ENCODE results near the gene EGFR.
A peak's percentile ranks its signal among the peaks of the same experiment; 100 is the strongest.

Gene EGFR

GRCh38 chr7:55063633-55064032, 44.8 kb downstream of the EGFR start:
- no peak for ATAC-seq

GRCh38 chr7:55065079-55065478, 46.3 kb downstream of the EGFR start:
- ATAC-seq: no peak

- ATAC-seq: peak in 1 of 2 donors; percentile 24
Observed at GRCh38 chr7:55065511-55066229, 46.9 kb downstream of the EGFR start.

- ATAC-seq: no peak
Observed at GRCh38 chr7:55066524-55066923, 47.7 kb downstream of the EGFR start.

GRCh38 chr7:55066938-55067337, 48.1 kb downstream of the EGFR start:
- no peak for ATAC-seq

GRCh38 chr7:55067748-55068147, 48.9 kb downstream of the EGFR start:
- no peak for ATAC-seq

GRCh38 chr7:55069271-55069792, 50.5 kb downstream of the EGFR start:
- ATAC-seq: no peak

GRCh38 chr7:55070271-55070743, 51.5 kb downstream of the EGFR start:
- ATAC-seq: no peak

GRCh38 chr7:55070854-55071253, 52.0 kb downstream of the EGFR start:
- no peak for ATAC-seq

GRCh38 chr7:55071411-55072175, 52.8 kb downstream of the EGFR start:
- no peak for ATAC-seq

- no peak for ATAC-seq
Observed at GRCh38 chr7:55072251-55072650, 53.4 kb downstream of the EGFR start.

GRCh38 chr7:55073051-55073511, 54.3 kb downstream of the EGFR start:
- peak; percentile 32 to 55 for ATAC-seq

- peak; percentile 70 to 74 for ATAC-seq
Observed at GRCh38 chr7:55073976-55074528, 55.2 kb downstream of the EGFR start.

- ATAC-seq: no peak
Observed at GRCh38 chr7:55075464-55076021, 56.7 kb downstream of the EGFR start.

- no peak for ATAC-seq
Observed at GRCh38 chr7:55077561-55078410, 59.0 kb downstream of the EGFR start.

- ATAC-seq: no peak
Observed at GRCh38 chr7:55078465-55079372, 59.9 kb downstream of the EGFR start.

GRCh38 chr7:55080000-55080623, 61.3 kb downstream of the EGFR start:
- ATAC-seq: no peak

GRCh38 chr7:55081068-55081467, 62.3 kb downstream of the EGFR start:
- ATAC-seq: no peak

GRCh38 chr7:55081472-55082227, 62.8 kb downstream of the EGFR start:
- ATAC-seq: no peak

GRCh38 chr7:55082228-55082603, 63.4 kb downstream of the EGFR start:
- ATAC-seq: no peak

All from activated CD4-positive, CD25-positive, alpha-beta regulatory T cell treated with anti-CD3 and anti-CD28 coated beads, Interleukin-2, amount 50 U/mL, for 24 hours (primary cell).